HEK293 (cell line): ENCODE measurements around the gene TEX19.

Experiments used
- CTCF ChIA-PET: fragments of 350-600 bp; formaldehyde crosslinking; extraction: SDS; loops from one replicate; lab custom pipeline; 2021; ENCODE audit warnings: antibody characterized with exemption; lab: Yijun Ruan, JAX
- POLR2A ChIA-PET: fragments of 300-600 bp; formaldehyde crosslinking; extraction: SDS; loops from one replicate; lab custom pipeline; 2020; ENCODE audit warnings: antibody characterized with exemption, inconsistent platforms; lab: Yijun Ruan, JAX
- H3K27ac ChIP-seq: fragments of 200-500 bp; sonication (Bioruptor generic); 2 replicates; pipeline ENCODE4 v1.5.1; 2014; ENCODE audit warnings: low read depth, low read length, control low read depth, inconsistent platforms; ENCODE audit errors: extremely low read depth
- H3K36me3 ChIP-seq, 2 experiments: fragments of 200-500 bp in 1 of 2; sonication (Bioruptor generic) in 1 of 2; 1 replicate in 1 of 2; 2 replicates in 1 of 2; pipeline ENCODE4 v1.5.1; 2014 to 2017; ENCODE audit warnings: inconsistent platforms in 2 of 2, low read length in 2 of 2; ENCODE audit not compliant: control insufficient read depth in 2 of 2, insufficient read depth in 1 of 2
- H3K4me1 ChIP-seq: fragments of 200-500 bp; sonication (Bioruptor generic); 2 replicates; pipeline ENCODE4 v1.5.1; 2014; ENCODE audit warnings: mild to moderate bottlenecking, low read length, inconsistent platforms; ENCODE audit not compliant: control insufficient read depth, insufficient read depth
- H3K4me3 ChIP-seq: 2 replicates; pipeline ENCODE4 v1.5.1; 2011; ENCODE audit warnings: low read depth, mild to moderate bottlenecking, control low read depth, low read length, moderate library complexity
- H3K9me3 ChIP-seq: fragments of 200-500 bp; sonication (Bioruptor generic); 2 replicates; pipeline ENCODE4 v1.5.1; 2014; ENCODE audit warnings: low read depth, low read length, inconsistent platforms; ENCODE audit not compliant: control insufficient read depth, insufficient read depth
- GLIS1 ChIP-seq: fragments of 450-650 bp; formaldehyde crosslinking; IDR thresholded peaks from 2 replicates; pipeline ENCODE4 v1.5.1; 2016; ENCODE audit warnings: missing biosample characterization, missing genetic modification characterization
- ZEB2 ChIP-seq: fragments of 450-650 bp; formaldehyde crosslinking; IDR thresholded peaks from 2 replicates; pipeline ENCODE4 v1.5.1; 2016; ENCODE audit warnings: missing biosample characterization, missing genetic modification characterization
- ZNF174 ChIP-seq: fragments of 450-650 bp; formaldehyde crosslinking; IDR thresholded peaks from 2 replicates; pipeline ENCODE4 v1.5.0; 2017; ENCODE audit warnings: missing biosample characterization, mild to moderate bottlenecking, missing genetic modification characterization
- ZNF239 ChIP-seq: fragments of 450-650 bp; formaldehyde crosslinking; IDR thresholded peaks from 2 replicates; pipeline ENCODE4 v1.5.1; 2016; ENCODE audit warnings: missing biosample characterization, missing genetic modification characterization
- ZNF37A ChIP-seq: fragments of 450-650 bp; IDR thresholded peaks from 2 replicates; pipeline ENCODE4 v1.5.1; 2018; ENCODE audit warnings: missing biosample characterization, missing genetic modification characterization
- ZNF404 ChIP-seq: fragments of 450-650 bp; formaldehyde crosslinking; IDR thresholded peaks from 2 replicates; pipeline ENCODE4 v1.5.1; 2017; ENCODE audit warnings: missing biosample characterization, missing genetic modification characterization
- ZNF433 ChIP-seq: fragments of 450-650 bp; formaldehyde crosslinking; IDR thresholded peaks from 2 replicates; pipeline ENCODE4 v1.5.1; 2016; ENCODE audit warnings: missing biosample characterization, missing genetic modification characterization, low read depth
- ZNF555 ChIP-seq: fragments of 450-650 bp; formaldehyde crosslinking; conservative IDR thresholded peaks from 2 replicates; pipeline ENCODE4 v1.5.1; 2017; ENCODE audit warnings: missing biosample characterization, mild to moderate bottlenecking, missing genetic modification characterization, inconsistent platforms
- ZNF560 ChIP-seq: fragments of 450-650 bp; formaldehyde crosslinking; IDR thresholded peaks from 2 replicates; pipeline ENCODE4 v1.5.1; 2017; ENCODE audit warnings: missing biosample characterization, missing genetic modification characterization, borderline replicate concordance
- ZNF561 ChIP-seq: fragments of 450-650 bp; IDR thresholded peaks from 2 replicates; pipeline ENCODE4 v1.5.1; 2018; ENCODE audit warnings: missing biosample characterization, missing genetic modification characterization, borderline replicate concordance
- ZNF658 ChIP-seq: fragments of 450-650 bp; formaldehyde crosslinking; IDR thresholded peaks from 2 replicates; pipeline ENCODE4; 2016; ENCODE audit warnings: missing biosample characterization, missing genetic modification characterization
- ZNF785 ChIP-seq: fragments of 450-650 bp; formaldehyde crosslinking; IDR thresholded peaks from 2 replicates; pipeline ENCODE4 v1.5.1; 2016; ENCODE audit warnings: missing biosample characterization, missing genetic modification characterization
- ZNF843 ChIP-seq: fragments of 450-650 bp; formaldehyde crosslinking; IDR thresholded peaks from 2 replicates; pipeline ENCODE4 v1.5.1; 2016; ENCODE audit warnings: missing biosample characterization, missing genetic modification characterization
- ZSCAN18 ChIP-seq: fragments of 450-650 bp; formaldehyde crosslinking; IDR thresholded peaks from 2 replicates; pipeline ENCODE4 v1.5.1; 2016; ENCODE audit warnings: missing biosample characterization, missing genetic modification characterization
- TF ChIP-seq, protein P1 (sequence below): fragments of 450-650 bp; formaldehyde crosslinking; IDR thresholded peaks from 2 replicates; pipeline ENCODE4 v1.5.1; 2016; ENCODE audit warnings: missing biosample characterization, missing genetic modification characterization
- TF ChIP-seq, protein P2 (sequence below): fragments of 450-650 bp; formaldehyde crosslinking; IDR thresholded peaks from 2 replicates; pipeline ENCODE4 v1.5.1; 2016; ENCODE audit warnings: missing biosample characterization, missing genetic modification characterization
- TF ChIP-seq, protein P3 (sequence below): fragments of 450-650 bp; formaldehyde crosslinking; IDR thresholded peaks from 2 replicates; pipeline ENCODE4 v1.5.1; 2016; ENCODE audit warnings: missing biosample characterization, missing genetic modification characterization
- TF ChIP-seq, protein P4 (sequence below): fragments of 450-650 bp; formaldehyde crosslinking; IDR thresholded peaks from 2 replicates; pipeline ENCODE4 v1.5.1; 2016; ENCODE audit warnings: missing biosample characterization, missing genetic modification characterization
- TF ChIP-seq, protein P5 (sequence below): fragments of 450-650 bp; formaldehyde crosslinking; IDR thresholded peaks from 2 replicates; pipeline ENCODE4 v1.5.1; 2016; ENCODE audit warnings: missing biosample characterization, missing genetic modification characterization
- TF ChIP-seq, protein P6 (sequence below): fragments of 450-650 bp; formaldehyde crosslinking; IDR thresholded peaks from 2 replicates; pipeline ENCODE4 v1.5.1; 2017; ENCODE audit warnings: missing biosample characterization, missing genetic modification characterization

Gene TEX19

GRCh38 chr17:82313195-82314011 lies 45.6 kb upstream of the TEX19 start:
- H3K4me1 ChIP-seq: no peaks in the 10 kb centered on the region
- H3K9me3 ChIP-seq: no peaks in the 10 kb centered on the region
- H3K36me3 ChIP-seq: no peaks in the 10 kb centered on the region
- H3K27ac ChIP-seq: no peak overlapping the region
- TF ChIP-seq ZEB2 (tag by site-specific recombination) (no peak), ZNF239 (tag by site-specific recombination) (no peak), ZNF658 (tag by site-specific recombination) (no peak), GLIS1 (tag by site-specific recombination) (no peak), ZNF560 (tag by site-specific recombination) (no peak), ZNF843 (no peak), ZNF555 (tag by site-specific recombination) (no peak), ZNF785 (tag by site-specific recombination) (no peak), ZNF174 (tag by site-specific recombination) (no peak), ZNF404 (tag by site-specific recombination) (no peak), ZSCAN18 (tag by site-specific recombination) (no peak), ZNF561 (tag by site-specific recombination) (no peak), ZNF433 (no peak), ZNF37A (tag by site-specific recombination) (no peak)
- TF ChIP-seq, protein P1, sequence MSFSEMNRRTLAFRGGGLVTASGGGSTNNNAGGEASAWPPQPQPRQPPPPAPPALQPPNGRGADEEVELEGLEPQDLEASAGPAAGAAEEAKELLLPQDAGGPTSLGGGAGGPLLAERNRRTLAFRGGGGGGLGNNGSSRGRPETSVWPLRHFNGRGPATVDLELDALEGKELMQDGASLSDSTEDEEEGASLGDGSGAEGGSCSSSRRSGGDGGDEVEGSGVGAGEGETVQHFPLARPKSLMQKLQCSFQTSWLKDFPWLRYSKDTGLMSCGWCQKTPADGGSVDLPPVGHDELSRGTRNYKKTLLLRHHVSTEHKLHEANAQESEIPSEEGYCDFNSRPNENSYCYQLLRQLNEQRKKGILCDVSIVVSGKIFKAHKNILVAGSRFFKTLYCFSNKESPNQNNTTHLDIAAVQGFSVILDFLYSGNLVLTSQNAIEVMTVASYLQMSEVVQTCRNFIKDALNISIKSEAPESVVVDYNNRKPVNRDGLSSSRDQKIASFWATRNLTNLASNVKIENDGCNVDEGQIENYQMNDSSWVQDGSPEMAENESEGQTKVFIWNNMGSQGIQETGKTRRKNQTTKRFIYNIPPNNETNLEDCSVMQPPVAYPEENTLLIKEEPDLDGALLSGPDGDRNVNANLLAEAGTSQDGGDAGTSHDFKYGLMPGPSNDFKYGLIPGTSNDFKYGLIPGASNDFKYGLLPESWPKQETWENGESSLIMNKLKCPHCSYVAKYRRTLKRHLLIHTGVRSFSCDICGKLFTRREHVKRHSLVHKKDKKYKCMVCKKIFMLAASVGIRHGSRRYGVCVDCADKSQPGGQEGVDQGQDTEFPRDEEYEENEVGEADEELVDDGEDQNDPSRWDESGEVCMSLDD (tag by site-specific recombination): no peak
- TF ChIP-seq, protein P2, sequence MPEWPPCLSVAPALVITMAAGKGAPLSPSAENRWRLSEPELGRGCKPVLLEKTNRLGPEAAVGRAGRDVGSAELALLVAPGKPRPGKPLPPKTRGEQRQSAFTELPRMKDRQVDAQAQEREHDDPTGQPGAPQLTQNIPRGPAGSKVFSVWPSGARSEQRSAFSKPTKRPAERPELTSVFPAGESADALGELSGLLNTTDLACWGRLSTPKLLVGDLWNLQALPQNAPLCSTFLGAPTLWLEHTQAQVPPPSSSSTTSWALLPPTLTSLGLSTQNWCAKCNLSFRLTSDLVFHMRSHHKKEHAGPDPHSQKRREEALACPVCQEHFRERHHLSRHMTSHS: no peak
- TF ChIP-seq, protein P3, sequence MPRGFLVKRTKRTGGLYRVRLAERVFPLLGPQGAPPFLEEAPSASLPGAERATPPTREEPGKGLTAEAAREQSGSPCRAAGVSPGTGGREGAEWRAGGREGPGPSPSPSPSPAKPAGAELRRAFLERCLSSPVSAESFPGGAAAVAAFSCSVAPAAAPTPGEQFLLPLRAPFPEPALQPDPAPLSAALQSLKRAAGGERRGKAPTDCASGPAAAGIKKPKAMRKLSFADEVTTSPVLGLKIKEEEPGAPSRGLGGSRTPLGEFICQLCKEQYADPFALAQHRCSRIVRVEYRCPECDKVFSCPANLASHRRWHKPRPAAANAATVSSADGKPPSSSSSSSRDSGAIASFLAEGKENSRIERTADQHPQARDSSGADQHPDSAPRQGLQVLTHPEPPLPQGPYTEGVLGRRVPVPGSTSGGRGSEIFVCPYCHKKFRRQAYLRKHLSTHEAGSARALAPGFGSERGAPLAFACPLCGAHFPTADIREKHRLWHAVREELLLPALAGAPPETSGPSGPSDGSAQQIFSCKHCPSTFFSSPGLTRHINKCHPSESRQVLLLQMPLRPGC: no peak
- TF ChIP-seq, protein P4, sequence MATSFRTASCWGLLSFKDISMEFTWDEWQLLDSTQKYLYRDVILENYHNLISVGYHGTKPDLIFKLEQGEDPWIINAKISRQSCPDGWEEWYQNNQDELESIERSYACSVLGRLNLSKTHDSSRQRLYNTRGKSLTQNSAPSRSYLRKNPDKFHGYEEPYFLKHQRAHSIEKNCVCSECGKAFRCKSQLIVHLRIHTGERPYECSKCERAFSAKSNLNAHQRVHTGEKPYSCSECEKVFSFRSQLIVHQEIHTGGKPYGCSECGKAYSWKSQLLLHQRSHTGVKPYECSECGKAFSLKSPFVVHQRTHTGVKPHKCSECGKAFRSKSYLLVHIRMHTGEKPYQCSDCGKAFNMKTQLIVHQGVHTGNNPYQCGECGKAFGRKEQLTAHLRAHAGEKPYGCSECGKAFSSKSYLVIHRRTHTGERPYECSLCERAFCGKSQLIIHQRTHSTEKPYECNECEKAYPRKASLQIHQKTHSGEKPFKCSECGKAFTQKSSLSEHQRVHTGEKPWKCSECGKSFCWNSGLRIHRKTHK (tag by site-specific recombination): no peak
- TF ChIP-seq, protein P5, sequence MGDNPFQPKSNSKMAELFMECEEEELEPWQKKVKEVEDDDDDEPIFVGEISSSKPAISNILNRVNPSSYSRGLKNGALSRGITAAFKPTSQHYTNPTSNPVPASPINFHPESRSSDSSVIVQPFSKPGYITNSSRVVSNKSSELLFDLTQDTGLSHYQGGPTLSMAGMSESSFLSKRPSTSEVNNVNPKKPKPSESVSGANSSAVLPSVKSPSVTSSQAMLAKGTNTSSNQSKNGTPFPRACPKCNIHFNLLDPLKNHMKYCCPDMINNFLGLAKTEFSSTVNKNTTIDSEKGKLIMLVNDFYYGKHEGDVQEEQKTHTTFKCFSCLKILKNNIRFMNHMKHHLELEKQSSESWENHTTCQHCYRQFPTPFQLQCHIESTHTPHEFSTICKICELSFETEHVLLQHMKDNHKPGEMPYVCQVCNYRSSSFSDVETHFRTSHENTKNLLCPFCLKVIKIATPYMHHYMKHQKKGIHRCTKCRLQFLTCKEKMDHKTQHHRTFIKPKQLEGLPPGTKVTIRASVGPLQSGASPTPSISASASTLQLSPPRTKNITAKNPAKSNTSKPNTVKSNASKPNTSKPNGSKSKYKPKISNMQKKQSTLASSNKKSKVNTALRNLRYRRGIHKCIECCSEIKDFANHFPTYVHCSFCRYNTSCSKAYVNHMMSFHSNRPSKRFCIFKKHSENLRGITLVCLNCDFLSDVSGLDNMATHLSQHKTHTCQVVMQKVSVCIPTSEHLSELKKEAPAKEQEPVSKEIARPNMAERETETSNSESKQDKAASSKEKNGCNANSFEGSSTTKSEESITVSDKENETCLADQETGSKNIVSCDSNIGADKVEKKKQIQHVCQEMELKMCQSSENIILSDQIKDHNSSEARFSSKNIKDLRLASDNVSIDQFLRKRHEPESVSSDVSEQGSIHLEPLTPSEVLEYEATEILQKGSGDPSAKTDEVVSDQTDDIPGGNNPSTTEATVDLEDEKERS (tag by site-specific recombination): no peak
- TF ChIP-seq, protein P6, sequence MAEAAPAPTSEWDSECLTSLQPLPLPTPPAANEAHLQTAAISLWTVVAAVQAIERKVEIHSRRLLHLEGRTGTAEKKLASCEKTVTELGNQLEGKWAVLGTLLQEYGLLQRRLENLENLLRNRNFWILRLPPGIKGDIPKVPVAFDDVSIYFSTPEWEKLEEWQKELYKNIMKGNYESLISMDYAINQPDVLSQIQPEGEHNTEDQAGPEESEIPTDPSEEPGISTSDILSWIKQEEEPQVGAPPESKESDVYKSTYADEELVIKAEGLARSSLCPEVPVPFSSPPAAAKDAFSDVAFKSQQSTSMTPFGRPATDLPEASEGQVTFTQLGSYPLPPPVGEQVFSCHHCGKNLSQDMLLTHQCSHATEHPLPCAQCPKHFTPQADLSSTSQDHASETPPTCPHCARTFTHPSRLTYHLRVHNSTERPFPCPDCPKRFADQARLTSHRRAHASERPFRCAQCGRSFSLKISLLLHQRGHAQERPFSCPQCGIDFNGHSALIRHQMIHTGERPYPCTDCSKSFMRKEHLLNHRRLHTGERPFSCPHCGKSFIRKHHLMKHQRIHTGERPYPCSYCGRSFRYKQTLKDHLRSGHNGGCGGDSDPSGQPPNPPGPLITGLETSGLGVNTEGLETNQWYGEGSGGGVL (tag by site-specific recombination): no peak
- no peak overlapping the region for H3K4me3 ChIP-seq
- CTCF ChIA-PET: interaction anchor here (0.7 to 1.7 kb wide), 2 partner anchors 13 to 591 kb away, joined by 3 to 4 read pairs; no protein-coding TSS in a partner anchor
- POLR2A ChIA-PET: interaction anchor here (0.7 to 1.2 kb wide), 2 partner anchors 21 to 115 kb away, joined by 3 to 4 read pairs; no protein-coding TSS in a partner anchor
